ENCODE results near the gene OSBPL1A.

DNA sequence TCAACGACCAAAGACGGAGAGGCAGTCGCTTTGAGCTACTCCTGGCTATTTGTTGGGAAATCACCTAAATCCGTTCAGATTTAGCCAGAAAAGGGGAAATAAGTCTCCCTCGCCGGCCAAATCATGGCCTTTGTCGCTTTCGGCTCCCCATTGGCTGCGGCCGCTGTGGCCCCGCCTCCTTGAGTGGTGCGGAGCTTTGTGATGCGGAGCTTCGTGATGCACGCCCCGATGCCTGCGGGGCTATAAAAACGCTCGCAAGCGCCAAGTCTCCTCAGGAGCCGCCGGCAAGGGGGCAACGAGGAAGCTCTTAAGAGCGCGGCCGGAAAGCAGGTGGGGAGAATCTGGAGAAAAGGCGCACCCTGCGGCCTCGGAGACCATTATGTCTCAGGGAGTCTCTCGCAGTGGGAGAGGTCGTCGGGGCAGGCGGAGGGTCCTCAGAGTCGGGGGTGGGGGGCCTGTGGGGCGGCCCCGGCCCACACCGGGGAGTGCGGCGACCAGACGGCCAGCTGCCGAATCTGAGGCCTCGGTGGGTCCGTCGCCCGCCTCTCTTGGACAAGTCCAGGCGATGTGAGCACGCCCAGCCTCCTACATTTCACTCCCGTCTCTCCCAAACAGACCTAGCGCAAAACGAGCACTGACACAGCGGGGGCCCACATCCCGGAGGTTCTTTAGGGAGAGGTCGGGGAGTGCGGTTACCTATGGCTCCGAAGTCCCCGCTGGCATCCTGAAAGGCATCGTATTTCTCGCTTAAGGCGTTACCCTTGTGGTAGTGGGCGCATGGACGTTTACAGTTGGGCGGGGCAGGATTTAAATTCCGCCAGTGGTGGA, 258.6 kb downstream of the OSBPL1A start, which contains the start of gene CABYR:
- TF ChIP-seq POLR2A (IDR thresholded peaks at IDR 0.05; ENCODE audit: low read length) (no peak), GATA1 (IDR thresholded peaks at IDR 0.05; ENCODE audit: low read depth, low read length) (no peak)
